RWPE2 (cell line): Measurements from ENCODE around the gene CDHR1.
"Not testable (repeated sequence)": the region's sequence is repeated elsewhere in the genome, so short reads cannot be mapped to it uniquely, and the experiment has no call there.

Source experiments
- ATAC-seq: fragments of 200-7000 bp; cut with Tn5 transposase; 3 replicates; pipeline ENCODE4 v1.9.1; 2021; ENCODE audit warnings: low read depth
- DNase-seq: peaks from one replicate; pipeline ENCODE4 v3.0.0-alpha.2; 2020; ENCODE audit warnings: low spot score
- H3K27ac ChIP-seq: fragments of 450-650 bp; 2 replicates; pipeline ENCODE4 v1.5.1; 2017; ENCODE audit warnings: mild to moderate bottlenecking; ENCODE audit not compliant: poor library complexity, severe bottlenecking
- H3K27me3 ChIP-seq: fragments of 250-450 bp; sonication (Bioruptor Pico); 2 replicates; pipeline ENCODE4 v1.5.1; 2021; ENCODE audit warnings: mild to moderate bottlenecking, moderate library complexity; ENCODE audit not compliant: insufficient read depth, poor library complexity, severe bottlenecking
- H3K36me3 ChIP-seq: fragments of 250-450 bp; sonication (Bioruptor Pico); 2 replicates; pipeline ENCODE4 v1.5.1; 2020; ENCODE audit warnings: low read depth, mild to moderate bottlenecking, moderate library complexity
- H3K4me1 ChIP-seq: fragments of 250-450 bp; sonication (Bioruptor Pico); 2 replicates; pipeline ENCODE4 v1.5.1; 2021; ENCODE audit warnings: mild to moderate bottlenecking, moderate library complexity; ENCODE audit not compliant: insufficient read depth, poor library complexity, severe bottlenecking
- H3K4me3 ChIP-seq: fragments of 250-450 bp; sonication (Bioruptor Pico); 2 replicates; pipeline ENCODE4 v1.5.1; 2021; ENCODE audit warnings: mild to moderate bottlenecking, moderate library complexity; ENCODE audit not compliant: severe bottlenecking
- H3K9me3 ChIP-seq: fragments of 250-450 bp; sonication (Bioruptor Pico); 2 replicates; pipeline ENCODE4 v1.5.1; 2021; ENCODE audit warnings: mild to moderate bottlenecking, moderate library complexity; ENCODE audit not compliant: severe bottlenecking
- TF ChIP-seq, protein P1 (sequence below): fragments of 450-650 bp; IDR thresholded peaks from one replicate; pipeline ENCODE4 v1.5.1; 2017; ENCODE audit warnings: mild to moderate bottlenecking, moderate library complexity; ENCODE audit not compliant: poor library complexity, severe bottlenecking

CDHR1 gene

DNA sequence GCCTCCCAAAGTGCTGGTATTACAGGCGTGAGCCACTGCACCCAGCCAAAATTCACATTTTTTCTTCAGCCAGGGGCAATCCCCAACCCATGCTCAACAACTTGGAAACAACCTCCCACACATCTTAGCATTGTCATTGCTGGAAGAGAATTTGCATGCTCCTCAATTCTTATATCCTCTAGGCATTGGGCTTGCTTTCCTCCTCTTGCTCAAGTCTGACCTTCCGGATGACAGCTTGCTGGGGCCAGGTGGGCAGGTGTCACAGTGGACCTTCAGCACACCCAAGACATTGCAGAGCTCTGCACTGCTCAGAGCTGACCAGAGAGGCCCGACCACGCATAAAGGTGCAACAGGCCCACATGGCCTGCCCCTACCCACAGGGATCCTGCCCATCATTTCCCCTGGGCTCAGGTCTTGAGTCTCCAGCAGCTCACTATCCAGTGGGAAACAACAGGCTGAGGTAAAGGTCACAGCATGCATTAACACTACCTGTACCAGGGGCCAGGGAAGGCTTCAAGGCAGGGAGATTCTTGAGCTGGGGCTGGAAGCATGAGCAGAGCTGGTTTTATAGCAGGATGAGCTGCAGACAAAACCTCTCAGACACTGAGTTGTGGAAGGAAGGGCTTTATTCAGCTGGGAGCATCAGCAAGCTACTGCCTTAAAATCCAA, 27.6 kb upstream of the CDHR1 start:
- Histone ChIP-seq H3K4me3 (no peak overlapping the region), H3K27ac (no peak overlapping the region), H3K4me1 (peaks cover 3% of the 10 kb centered on the region), H3K27me3 (no peaks in the 10 kb centered on the region), H3K36me3 (no peaks in the 10 kb centered on the region), H3K9me3 (no peaks in the 10 kb centered on the region)
- TF ChIP-seq, protein P1, sequence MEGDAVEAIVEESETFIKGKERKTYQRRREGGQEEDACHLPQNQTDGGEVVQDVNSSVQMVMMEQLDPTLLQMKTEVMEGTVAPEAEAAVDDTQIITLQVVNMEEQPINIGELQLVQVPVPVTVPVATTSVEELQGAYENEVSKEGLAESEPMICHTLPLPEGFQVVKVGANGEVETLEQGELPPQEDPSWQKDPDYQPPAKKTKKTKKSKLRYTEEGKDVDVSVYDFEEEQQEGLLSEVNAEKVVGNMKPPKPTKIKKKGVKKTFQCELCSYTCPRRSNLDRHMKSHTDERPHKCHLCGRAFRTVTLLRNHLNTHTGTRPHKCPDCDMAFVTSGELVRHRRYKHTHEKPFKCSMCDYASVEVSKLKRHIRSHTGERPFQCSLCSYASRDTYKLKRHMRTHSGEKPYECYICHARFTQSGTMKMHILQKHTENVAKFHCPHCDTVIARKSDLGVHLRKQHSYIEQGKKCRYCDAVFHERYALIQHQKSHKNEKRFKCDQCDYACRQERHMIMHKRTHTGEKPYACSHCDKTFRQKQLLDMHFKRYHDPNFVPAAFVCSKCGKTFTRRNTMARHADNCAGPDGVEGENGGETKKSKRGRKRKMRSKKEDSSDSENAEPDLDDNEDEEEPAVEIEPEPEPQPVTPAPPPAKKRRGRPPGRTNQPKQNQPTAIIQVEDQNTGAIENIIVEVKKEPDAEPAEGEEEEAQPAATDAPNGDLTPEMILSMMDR: no peak
- DNase-seq (no peak), ATAC-seq (no peak)

DNA sequence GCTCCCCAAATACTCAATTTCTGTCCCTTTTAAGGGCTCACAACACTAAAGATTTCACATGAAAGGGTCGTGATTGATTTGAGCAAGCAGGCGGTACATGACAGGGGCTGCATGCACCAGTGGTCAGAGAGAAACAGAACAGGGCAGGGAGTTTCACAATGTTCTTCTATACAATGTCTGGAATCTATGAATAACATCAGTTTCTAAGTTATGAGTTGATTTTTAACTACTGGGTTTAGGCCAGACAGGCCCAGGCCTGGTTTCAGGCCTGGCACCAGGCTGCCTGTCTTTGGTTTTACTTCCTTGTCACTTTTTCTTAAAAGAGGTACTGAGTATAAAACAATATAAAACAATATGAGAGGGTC, 27.1 kb upstream of the CDHR1 start:
- not testable (repeated sequence) for H3K36me3 ChIP-seq, ATAC-seq, H3K4me3 ChIP-seq, H3K9me3 ChIP-seq, H3K27me3 ChIP-seq, DNase-seq, H3K4me1 ChIP-seq, H3K27ac ChIP-seq

GRCh38 chr10:84168382-84168781, 26.0 kb upstream of the CDHR1 start:
- H3K4me1 ChIP-seq: peaks cover 12% of the 10 kb centered on the region
- not testable (repeated sequence) for H3K27ac ChIP-seq, H3K36me3 ChIP-seq, ATAC-seq, H3K27me3 ChIP-seq, DNase-seq, H3K4me3 ChIP-seq, H3K9me3 ChIP-seq

- not testable (repeated sequence) for H3K9me3 ChIP-seq, ATAC-seq, DNase-seq, H3K36me3 ChIP-seq, H3K4me3 ChIP-seq, H3K27me3 ChIP-seq
- Histone ChIP-seq H3K4me1 (peaks cover 12% of the 10 kb centered on the region), H3K27ac (peak overlapping the region; percentile 56)
Observed at GRCh38 chr10:84171237-84171636, 23.1 kb upstream of the CDHR1 start.

- not testable (repeated sequence) for H3K9me3 ChIP-seq, DNase-seq, ATAC-seq, H3K27me3 ChIP-seq, H3K36me3 ChIP-seq, H3K4me3 ChIP-seq
- peaks cover 12% of the 10 kb centered on the region for H3K4me1 ChIP-seq
- H3K27ac ChIP-seq: peak overlapping the region; percentile 56
Observed at GRCh38 chr10:84171700-84172466, 22.5 kb upstream of the CDHR1 start.

- no peak for DNase-seq
- Histone ChIP-seq H3K4me1 (peaks cover 12% of the 10 kb centered on the region), H3K27me3 (no peaks in the 10 kb centered on the region), H3K4me3 (no peak overlapping the region), H3K27ac (peak overlapping the region; percentile 56), H3K9me3 (no peaks in the 10 kb centered on the region), H3K36me3 (no peaks in the 10 kb centered on the region)
- no peak for ATAC-seq
- TF ChIP-seq, protein P1: no peak
Observed at GRCh38 chr10:84172467-84173356, 21.6 kb upstream of the CDHR1 start.
